ENCODE data around the gene WDR18. TPM values are rescaled to one million over a fixed set of nuclear protein-coding genes. Genes with fewer than 3 reads are reported as not detected.

Gene WDR18
- total RNA-seq, 2 donors from 2014 or later: 26.5 to 81.5 TPM

GRCh38 chr19:960601-960938, 23.6 kb upstream of the WDR18 start:
- Histone ChIP-seq H3K27ac (no peak overlapping the region), H3K27me3 (no peaks in the 10 kb centered on the region), H3K4me1 (peaks cover 8% of the 10 kb centered on the region), H3K4me3 (no peak overlapping the region), H3K36me3 (no peaks in the 10 kb centered on the region), H3K9ac (ENCODE audit: low read depth in 2 of 2, low read length in 2 of 2) (no peak overlapping the region), H3K9me3 (no peaks in the 10 kb centered on the region)
- no peak for DNase-seq
- no peak for TF ChIP-seq CTCF (IDR thresholded peaks at IDR 0.05)
- intact Hi-C loops (cut with DNase I): no loop called here

- peak; percentile 80 for DNase-seq
- no peaks in the 10 kb centered on the region for H3K36me3 ChIP-seq
Observed at GRCh38 chr19:961866-962620, 22.1 kb upstream of the WDR18 start.

GRCh38 chr19:962683-963400, 21.3 kb upstream of the WDR18 start:
- H3K4me1 ChIP-seq: no peaks in the 10 kb centered on the region
- H3K4me3 ChIP-seq: no peak overlapping the region
- no peak for DNase-seq
- H3K27ac ChIP-seq: no peak overlapping the region
- TF ChIP-seq CTCF (IDR thresholded peaks at IDR 0.05): no peak
- H3K36me3 ChIP-seq: no peaks in the 10 kb centered on the region
- intact Hi-C loops (cut with DNase I): no loop called here
- H3K9me3 ChIP-seq: no peaks in the 10 kb centered on the region
- no peaks in the 10 kb centered on the region for H3K27me3 ChIP-seq
- H3K9ac ChIP-seq (ENCODE audit: low read depth in 2 of 2, low read length in 2 of 2): no peak overlapping the region

More at GRCh38 chr19:961866-962620, 22.1 kb upstream of the WDR18 start:
- no peak for TF ChIP-seq CTCF (IDR thresholded peaks at IDR 0.05)
- no peaks in the 10 kb centered on the region for H3K27me3 ChIP-seq
- H3K4me1 ChIP-seq: no peaks in the 10 kb centered on the region
- intact Hi-C loops (cut with DNase I): no loop called here
- no peak overlapping the region for H3K27ac ChIP-seq
- no peak overlapping the region for H3K9ac ChIP-seq (ENCODE audit: low read depth in 2 of 2, low read length in 2 of 2)
- no peak overlapping the region for H3K4me3 ChIP-seq
- H3K9me3 ChIP-seq: no peaks in the 10 kb centered on the region

- TF ChIP-seq CTCF (IDR thresholded peaks at IDR 0.05): no peak
- H3K27ac ChIP-seq: no peak overlapping the region
- no peaks in the 10 kb centered on the region for H3K36me3 ChIP-seq
- H3K9ac ChIP-seq (ENCODE audit: low read depth in 2 of 2, low read length in 2 of 2): no peak overlapping the region
- intact Hi-C loops (cut with DNase I): no loop called here
- H3K9me3 ChIP-seq: no peaks in the 10 kb centered on the region
- H3K4me1 ChIP-seq: no peaks in the 10 kb centered on the region
- no peak overlapping the region for H3K4me3 ChIP-seq
- DNase-seq: no peak
- H3K27me3 ChIP-seq: no peaks in the 10 kb centered on the region
Observed at GRCh38 chr19:963486-963951, 20.6 kb upstream of the WDR18 start.

- intact Hi-C loops (cut with DNase I): no loop called here
- no peak for DNase-seq
- no peak overlapping the region for H3K27ac ChIP-seq
- H3K36me3 ChIP-seq: no peaks in the 10 kb centered on the region
- H3K4me1 ChIP-seq: no peaks in the 10 kb centered on the region
- no peak overlapping the region for H3K9ac ChIP-seq (ENCODE audit: low read depth in 2 of 2, low read length in 2 of 2)
- H3K4me3 ChIP-seq: no peak overlapping the region
- H3K9me3 ChIP-seq: no peaks in the 10 kb centered on the region
- H3K27me3 ChIP-seq: no peaks in the 10 kb centered on the region
- TF ChIP-seq CTCF (IDR thresholded peaks at IDR 0.05): no peak
Observed at GRCh38 chr19:964116-964520, 20.0 kb upstream of the WDR18 start.

All from colonic mucosa (tissue), 4 donors.